HCT116 (cell line): ENCODE measurements around the gene TF.

Experiments used
- CBX3 ChIP-seq: IDR thresholded peaks from 2 replicates; pipeline ENCODE4 v1.6.1; 2012; ENCODE audit warnings: low read depth
- CEBPB ChIP-seq: IDR thresholded peaks from 2 replicates; pipeline ENCODE4 v1.6.1; 2012; ENCODE audit warnings: low read depth
- CTCF ChIP-seq, 3 experiments: fragments of 200-600 bp in 1 of 3; sonication (generic) in 1 of 3; IDR thresholded peaks in 2 of 3; conservative IDR thresholded peaks in 1 of 3; 2 replicates each; pipeline ENCODE4 v1.5.1; 2012 to 2017; ENCODE audit warnings: low read depth in 2 of 3, low read length in 2 of 3, antibody characterized with exemption in 1 of 3, borderline replicate concordance in 1 of 3, control low read depth in 1 of 3, mild to moderate bottlenecking in 1 of 3, mixed read lengths in 1 of 3, mixed run types in 1 of 3, moderate library complexity in 1 of 3; ENCODE audit not compliant: insufficient read depth in 1 of 3
- EZH2 ChIP-seq: fragments of 200-600 bp; sonication (generic); IDR thresholded peaks from 2 replicates; pipeline ENCODE4 v1.6.1; 2017; ENCODE audit warnings: antibody characterized with exemption, mixed run types
- FOSL1 ChIP-seq: IDR thresholded peaks from 2 replicates; pipeline ENCODE4 v1.6.1; 2012; ENCODE audit warnings: low read depth
- POLR2A ChIP-seq: IDR thresholded peaks from 2 replicates; pipeline ENCODE4 v1.7.0; 2011; ENCODE audit warnings: borderline replicate concordance; ENCODE audit not compliant: insufficient read depth, insufficient read length; ENCODE audit errors: extremely low read depth
- POLR2AphosphoS5 ChIP-seq: IDR thresholded peaks from 2 replicates; pipeline ENCODE4 v1.6.1; 2011; ENCODE audit warnings: mild to moderate bottlenecking, low read depth, low read length, moderate library complexity
- RAD21 ChIP-seq: IDR thresholded peaks from 2 replicates; pipeline ENCODE4 v1.6.1; 2012; ENCODE audit warnings: low read depth, mild to moderate bottlenecking
- REST ChIP-seq: IDR thresholded peaks from 2 replicates; pipeline ENCODE4 v1.6.1; 2012; ENCODE audit warnings: low read depth
- SP1 ChIP-seq: IDR thresholded peaks from 2 replicates; pipeline ENCODE4 v1.6.1; 2012; ENCODE audit warnings: low read depth
- TCF7L2 ChIP-seq: IDR thresholded peaks from 2 replicates; pipeline ENCODE4 v1.7.0; 2011; ENCODE audit warnings: borderline replicate concordance, inconsistent platforms; ENCODE audit not compliant: insufficient read depth, insufficient read length; ENCODE audit errors: extremely low read depth
- ZBTB33 ChIP-seq: IDR thresholded peaks from 2 replicates; pipeline ENCODE4 v1.6.1; 2011; ENCODE audit warnings: mild to moderate bottlenecking, low read length, moderate library complexity; ENCODE audit not compliant: insufficient replicate concordance; ENCODE audit errors: extremely low read depth

GRCh38 chr3:133792171-133792763 lies 46.1 kb downstream of the TF start:
- TF ChIP-seq CTCF (IDR thresholded peaks at IDR 0.05 in 2 of 3, conservative IDR thresholded peaks at IDR 0.05 in 1 of 3; ENCODE audit: borderline replicate concordance in 1 of 3, insufficient read depth in 1 of 3, low read depth in 2 of 3, low read length in 2 of 3) (no peak), CEBPB (no peak), POLR2A (no peak), POLR2AphosphoS5 (no peak), RAD21 (no peak), CBX3 (peak; percentile 58; the same call in 1 of the 2 replicates), ZBTB33 (no peak), SP1 (no peak), REST (no peak), EZH2 (no peak), TCF7L2 (no peak), FOSL1 (no peak)
